Lung microvascular endothelial cell (primary cell): ENCODE measurements around the gene NELFA. TPM values are rescaled to one million over a fixed set of nuclear protein-coding genes. Genes with fewer than 3 reads are reported as not detected.
A peak's percentile ranks its signal among the peaks of the same experiment; 100 is the strongest.

Experiments used
- DNase-seq, 2 donors: peaks; one replicate each; pipeline versions ENCODE4 v3.0.0 to v3.0.0-alpha.2; 2010; ENCODE audit warnings: low read depth in 2 of 2
- total RNA-seq: library from RNA; depleted of rRNA; stranded (reverse); fragments of >200 nt; gene quantifications from 2 replicates; pipeline ENCODE4 v1.2.1, GENCODE V29; 2014

The NELFA gene
- total RNA-seq, 1 donor from 2014 or later: 10.3 TPM

DNA sequence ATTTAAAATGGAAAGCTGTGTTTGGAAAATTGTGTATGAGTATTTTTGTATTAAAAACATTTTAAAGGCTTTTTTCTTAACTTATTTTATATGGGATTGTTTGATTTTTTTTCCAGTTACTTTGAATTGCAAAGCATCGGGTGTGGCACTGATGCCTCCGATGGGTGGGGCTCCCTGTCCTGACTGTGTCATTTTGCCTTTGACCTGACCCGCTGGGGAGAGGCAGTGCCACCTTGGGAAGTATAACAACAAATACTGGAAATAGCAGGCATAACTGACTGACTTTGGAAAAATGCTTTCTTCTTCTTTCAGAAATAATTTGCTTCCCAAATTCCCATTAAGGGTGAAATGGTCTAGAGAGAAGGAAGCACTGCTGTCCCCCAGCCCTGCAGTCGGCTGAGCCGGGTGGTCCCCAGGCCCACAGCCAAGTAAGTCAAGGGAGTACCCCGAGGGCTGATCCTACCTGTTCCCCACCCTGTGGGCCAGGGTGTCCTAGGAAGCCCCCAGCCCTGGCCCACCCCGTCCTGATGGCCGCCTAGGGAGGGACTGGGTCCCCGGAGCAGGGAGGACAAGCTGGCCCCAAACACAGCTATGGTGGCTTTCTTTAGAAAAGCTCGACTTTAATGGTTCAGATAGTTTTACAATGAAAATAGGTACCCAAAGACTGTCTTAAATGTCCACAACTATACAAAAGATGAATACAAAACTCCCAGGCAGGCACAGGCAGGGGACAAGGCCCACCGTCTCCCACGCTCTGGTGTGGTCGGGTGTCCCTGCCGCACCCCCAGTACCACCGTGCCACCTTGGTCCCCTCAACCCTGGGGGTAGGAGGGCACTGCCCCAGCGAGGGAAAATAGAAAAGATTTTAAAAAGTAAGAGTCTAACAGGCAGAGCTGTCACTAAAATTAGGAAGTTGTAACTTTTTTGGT lies 26.4 kb downstream of the NELFA start:
- peak in 1 of 2 donors; percentile 21 for DNase-seq

DNA sequence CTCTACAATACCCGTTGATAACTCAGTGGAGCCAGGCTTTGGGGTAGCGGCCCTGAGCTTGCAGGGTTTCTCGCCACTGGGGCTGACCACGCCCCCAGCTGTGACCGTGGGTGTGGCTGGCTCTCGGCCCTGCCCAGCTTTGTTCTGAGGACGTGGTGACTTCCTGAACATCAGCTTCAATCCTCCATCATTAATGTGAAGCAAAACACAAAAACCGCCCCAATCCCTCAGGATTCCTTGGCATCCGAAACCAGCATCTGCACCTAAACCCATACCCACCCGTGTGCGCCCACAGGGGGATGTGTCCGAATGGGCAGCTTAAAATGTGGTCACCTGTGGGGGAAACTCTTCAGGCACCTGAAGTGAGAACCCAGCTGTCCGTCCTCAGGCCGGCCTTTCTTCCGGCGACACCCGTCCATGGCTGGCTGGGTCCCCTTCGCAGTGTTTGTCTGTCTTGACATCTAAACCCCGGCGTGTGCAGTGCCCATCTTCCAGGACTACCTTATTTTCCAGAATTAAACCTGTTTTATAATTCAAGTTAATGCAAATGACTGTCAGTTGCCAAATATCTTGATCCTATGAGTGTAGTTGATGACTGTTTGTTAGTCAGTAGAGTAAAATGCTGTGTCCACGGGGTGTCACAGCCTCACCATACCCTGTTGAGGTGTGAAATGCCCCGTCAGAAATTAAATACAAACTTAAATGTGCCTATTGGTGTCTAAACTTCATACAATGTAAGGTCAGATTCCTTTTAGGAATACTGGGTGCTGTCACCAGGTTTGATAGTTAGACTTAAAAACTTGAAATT lies 27.3 kb downstream of the NELFA start:
- peak; percentile 24 to 41 for DNase-seq

DNA sequence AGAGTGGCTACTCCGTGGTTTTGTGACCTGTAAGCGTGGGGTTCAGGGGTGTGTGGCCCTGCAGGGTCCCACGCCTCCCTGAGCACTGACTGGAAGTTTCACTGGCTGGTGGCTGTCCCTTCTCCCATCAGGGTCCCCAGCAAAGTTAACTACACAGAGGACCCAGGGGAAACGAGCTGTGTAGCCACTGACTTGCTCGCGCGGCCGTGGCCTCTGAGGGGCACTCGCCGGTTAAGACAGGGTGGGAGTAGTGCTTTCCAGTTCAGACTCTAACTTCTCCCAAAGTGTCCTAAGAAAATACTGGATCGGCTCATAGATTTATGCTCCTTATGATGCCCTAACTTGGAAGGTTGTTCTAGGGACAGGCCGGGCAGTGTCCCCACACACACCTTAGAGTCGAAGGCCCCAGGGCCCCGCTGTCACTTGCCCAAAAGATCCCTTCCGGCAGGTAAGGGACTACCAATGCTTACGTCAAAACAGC lies 28.2 kb downstream of the NELFA start:
- no peak for DNase-seq

DNA sequence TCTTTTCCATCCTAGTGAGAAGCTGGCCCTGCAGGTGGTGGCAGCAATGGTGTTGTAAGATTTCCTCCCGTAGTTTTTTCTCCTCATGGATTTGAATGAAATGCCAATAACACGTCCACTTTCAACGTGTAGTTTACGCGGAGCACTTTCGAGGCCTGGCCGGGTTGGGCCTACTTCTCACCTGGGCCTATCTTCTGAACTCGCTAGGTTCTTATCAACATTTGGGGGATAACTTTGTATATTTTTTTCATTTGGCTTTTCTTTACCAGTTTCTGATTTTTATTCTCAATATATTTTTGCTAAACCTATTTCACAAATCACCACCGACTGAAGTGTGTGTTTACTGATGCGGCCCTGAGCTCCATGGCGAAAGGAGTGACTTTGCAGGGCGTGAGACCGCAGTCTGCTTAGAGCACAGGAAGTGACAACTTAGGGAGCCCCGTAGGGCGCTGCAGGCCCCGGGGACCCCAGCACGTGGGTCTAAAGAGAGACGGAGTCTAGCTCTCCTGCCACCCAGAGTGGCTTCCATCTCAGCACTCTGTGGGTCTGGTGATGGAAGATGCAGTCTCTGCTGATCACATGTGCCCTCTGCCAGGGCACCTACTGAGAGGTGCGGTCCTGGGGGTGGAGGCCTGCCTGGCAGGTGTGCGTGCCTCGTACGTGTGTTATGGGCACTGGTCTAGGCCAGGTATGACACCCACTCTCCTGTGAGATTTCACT lies 29.1 kb downstream of the NELFA start:
- DNase-seq: no peak

DNA sequence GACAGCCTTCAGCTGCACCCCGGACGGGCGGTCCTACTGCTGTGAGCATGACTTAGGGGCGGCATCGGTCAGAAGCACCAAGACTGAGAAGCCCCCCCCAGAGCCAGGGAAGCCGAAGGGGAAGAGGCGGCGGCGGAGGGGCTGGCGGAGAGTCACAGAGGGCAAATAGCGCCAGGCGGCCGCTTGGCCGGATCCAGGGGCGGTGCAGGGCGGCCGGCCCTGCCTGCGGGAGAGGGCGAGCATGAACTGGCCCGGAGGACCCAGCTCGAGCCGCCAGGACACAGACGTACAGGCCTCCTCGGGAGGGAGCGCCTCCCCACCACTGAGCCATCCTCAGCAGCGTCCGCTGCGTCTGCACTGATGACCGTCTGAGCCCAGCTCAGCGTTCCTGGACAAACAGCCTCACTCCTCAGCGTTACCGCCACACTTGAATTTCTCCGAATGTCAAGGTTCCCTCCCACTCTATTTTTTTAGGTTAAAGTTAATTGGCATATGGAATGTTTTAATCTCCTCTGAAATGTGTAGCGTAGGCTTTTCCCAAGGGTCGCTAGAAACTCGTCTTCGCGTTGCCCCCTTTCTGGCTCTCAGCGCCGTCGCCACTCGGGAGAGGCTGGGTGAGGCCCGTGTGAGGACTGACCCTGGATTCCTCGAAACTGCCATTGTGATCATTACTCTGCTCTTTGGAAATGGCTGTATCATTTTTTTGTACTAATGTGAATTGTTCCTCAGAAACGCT lies 29.9 kb downstream of the NELFA start:
- no peak for DNase-seq

DNA sequence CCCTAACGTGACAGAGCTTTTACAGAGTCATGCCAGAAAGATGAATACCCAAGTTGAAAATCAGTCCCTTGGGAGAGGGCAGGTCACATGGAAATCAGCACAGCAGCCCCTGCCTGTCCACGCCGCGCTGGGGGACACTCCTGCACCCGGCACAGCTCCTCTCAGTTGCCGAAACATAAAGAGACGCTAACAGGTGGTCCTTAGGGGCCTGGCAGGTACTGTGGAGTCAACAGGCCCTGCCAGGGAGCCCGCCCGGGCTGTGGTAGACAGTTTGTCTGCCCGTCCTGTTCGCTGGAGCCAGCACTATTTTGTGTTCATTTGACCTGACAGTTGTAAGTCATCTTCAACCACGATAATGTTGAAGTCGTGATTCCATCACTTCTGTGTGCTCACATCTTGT lies 30.5 kb downstream of the NELFA start:
- DNase-seq: no peak

DNA sequence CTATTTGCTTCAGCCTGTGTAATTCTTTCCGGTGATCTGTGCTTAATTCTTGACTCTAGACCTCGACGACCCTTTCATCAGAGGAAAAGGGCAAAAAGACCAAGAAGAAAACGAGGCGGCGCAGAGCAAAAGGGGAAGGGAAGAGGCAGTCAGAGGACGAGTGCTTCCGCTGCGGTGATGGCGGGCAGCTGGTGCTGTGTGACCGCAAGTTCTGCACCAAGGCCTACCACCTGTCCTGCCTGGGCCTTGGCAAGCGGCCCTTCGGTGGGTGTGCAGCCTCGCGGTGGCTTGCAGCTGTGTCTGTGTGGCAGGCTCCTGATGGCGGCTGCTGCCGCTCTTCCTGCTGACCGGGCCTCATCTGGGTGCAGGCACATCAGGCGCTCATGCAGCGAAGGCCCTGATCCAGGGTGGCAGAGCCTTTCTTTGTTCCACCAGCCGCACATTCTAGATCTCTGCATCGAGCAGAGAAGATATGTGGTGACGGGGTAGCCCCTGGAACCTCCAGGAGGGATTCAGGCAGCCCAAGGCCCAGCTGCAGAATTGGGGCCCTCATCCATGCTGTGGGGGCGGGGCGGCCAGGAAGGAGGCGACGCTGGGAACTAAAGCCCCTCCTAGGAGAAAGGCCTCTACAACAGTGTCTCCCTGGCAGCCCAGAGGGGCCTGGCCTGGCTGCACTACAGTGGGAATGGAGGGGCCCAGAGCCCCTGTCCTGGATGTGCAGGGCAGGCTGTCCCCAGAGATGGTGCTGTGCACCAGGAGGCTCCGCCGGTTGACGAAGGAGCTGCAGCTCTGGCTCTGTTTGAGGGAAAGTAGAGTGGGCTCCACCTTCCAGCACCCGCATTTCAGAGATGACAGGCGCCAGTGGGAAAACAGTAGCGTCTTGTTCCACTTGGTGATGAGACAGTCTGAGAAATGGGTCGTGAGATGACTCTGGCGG lies 32.1 kb downstream of the NELFA start:
- no peak for DNase-seq

DNA sequence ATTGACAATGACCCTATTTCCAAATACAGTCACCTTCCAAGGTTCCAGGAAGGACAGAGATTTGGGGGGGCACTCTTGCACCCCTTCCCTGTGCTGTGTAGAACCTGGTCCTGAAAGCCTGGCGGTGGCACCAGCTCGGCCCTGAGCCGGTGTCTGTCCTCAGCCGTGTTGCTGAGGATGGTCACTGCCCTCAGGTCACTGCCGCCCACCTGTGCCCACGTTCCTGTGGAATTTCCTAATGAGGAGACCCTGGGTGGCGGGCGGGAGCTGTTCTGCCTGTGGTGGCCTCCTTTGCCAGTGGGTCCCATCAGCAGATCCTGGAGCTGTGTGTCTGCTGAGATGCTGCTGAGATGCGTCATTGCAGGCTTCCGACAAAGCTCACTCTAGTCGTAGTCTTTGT lies 32.9 kb downstream of the NELFA start:
- DNase-seq: no peak

DNA sequence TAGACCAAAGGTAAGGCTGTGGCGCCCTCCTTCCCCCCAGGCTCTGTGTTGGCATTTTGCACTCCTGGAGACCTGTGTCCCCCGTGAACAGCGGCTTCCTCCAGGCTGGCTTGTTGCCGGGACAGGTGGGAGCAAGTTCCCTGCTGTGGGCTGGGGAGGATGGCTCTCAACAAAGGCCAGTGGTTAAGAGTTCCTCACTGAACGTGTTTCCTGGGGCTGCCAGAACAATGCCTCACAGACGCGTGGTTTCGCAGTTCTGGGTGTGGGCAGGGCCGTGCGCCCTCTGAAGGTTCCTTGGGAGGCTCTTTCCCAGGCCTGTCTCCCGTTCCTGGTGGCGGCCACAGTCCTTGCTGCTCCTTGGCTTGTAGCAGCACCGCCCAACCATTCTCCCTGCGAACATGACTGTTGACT lies 33.4 kb downstream of the NELFA start:
- no peak for DNase-seq

DNA sequence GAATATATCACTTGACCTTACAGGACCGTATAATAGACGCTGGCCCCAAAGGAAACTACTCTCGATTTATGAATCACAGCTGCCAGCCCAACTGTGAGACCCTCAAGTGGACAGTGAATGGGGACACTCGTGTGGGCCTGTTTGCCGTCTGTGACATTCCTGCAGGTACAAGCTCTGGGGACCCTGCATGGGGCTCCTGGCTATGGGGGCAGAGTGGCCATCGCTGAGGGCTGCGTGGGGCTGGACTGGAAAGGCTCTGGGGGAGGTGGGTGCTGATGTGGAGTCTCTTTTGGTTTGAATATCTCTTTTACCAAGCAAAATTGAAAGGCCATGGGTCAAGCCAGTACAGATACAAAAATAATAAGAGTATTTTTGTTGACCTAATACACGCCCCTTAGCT lies 33.9 kb downstream of the NELFA start:
- DNase-seq: no peak

DNA sequence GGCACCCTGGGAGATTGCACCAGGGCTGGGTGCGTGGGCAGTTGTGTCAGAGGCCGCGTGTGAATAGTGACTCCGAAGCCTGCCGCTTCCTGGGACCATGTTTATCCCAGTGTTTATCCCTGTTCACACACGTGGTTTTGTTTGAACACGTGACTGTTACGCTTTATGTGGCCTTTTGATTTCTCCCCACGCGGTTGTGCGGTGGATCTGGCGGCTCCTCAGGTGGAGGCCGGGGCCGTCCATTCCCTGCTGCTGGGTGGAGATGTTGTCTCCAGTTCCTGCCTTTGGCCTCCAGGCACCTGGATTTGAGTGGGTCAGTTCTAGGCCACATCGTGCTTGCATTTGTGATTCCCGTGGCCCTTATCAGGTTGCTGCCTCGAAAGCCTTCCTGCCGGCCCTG lies 35.1 kb downstream of the NELFA start:
- DNase-seq: no peak

DNA sequence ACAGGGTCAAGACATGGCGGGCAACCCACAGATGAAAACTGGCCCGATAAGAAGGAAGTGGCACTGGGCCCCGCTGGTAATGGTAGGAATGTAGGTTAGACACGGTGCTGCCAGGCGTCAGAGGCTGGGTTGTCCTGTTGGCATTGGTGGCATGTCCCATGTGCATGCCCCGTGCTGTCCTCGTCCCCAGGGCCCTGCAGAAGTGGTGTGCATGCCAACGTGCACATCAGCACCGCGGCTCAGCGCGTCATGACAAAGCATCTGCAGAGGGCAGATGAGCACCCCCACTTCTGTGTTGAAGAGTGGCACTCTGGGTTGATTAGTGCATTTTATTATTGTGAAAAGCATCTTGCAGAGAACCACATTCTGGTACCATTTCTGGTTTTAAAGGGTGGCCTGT lies 35.6 kb downstream of the NELFA start:
- DNase-seq: no peak

DNA sequence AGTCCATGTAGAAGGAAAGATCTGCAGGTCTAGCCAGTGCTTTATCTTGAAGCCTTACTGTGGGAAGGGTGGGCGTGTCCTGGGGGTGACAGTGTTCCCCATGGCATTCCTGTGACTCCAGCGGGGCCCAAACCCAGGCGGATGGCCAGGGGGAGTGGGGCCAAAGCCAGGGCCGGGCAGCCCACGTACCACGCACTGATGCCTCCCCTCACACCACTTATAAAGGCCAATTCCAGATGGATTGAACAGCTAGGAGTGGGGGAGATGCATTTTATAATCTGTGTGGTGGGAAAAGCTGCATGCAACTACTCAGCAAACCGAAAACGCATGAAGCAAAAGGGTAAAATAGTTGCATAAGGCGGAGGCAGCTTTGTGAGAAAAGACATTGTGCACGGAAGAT lies 36.4 kb downstream of the NELFA start:
- DNase-seq: no peak

DNA sequence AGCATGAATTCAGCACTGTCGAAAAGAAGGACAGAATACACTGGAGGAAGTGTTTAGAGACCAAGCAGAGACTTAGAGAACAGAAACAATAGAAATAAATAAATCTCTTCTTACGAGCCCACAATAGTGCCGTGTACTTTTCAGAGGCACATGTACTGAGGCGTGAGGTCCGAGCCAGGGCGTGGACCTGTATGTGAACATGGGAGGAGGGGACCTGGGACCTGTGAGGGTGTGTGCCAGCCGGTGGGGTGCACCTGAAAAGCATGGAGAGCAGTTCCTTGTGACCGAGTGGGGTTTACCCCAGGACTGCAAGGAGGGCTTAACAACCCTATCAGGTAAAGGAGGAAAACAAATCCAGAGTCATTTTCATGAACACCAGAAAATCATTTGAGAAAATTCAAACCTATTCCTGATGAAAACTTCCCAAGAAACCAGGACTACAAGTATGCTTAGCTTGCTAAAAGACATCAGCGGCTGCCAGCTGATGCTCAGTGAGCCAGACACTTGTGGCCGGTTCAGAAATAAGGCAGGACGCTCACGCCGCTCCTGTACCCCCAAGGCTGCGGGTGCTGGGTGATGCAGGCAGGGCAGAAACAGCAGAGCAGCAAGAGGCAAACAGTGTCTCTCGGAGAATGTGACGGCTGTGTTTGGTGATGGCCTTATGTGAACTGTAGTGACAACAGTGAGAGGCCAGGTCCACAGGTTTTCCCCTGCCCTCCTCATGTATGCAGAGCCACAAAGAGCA lies 37.1 kb downstream of the NELFA start:
- no peak for DNase-seq

DNA sequence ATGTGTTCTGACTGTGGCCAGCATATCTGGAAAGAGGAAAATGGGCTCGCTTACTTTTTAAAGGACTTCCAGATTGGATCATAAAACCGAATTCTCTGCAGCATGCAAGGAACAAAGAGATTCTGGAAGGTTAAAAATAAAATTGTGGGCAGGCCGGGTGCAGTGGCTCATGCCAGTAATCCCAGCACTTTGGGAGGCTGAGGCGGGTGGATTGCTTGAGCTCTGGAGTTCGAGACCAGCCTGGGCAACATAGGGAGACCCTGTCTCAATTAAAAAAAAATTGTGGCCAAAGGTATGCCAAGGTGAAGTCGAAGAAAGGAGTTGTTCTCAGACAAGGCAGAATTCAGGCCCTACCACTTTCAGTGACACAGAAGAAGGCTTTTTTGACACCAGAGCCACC lies 37.8 kb downstream of the NELFA start:
- no peak for DNase-seq

DNA sequence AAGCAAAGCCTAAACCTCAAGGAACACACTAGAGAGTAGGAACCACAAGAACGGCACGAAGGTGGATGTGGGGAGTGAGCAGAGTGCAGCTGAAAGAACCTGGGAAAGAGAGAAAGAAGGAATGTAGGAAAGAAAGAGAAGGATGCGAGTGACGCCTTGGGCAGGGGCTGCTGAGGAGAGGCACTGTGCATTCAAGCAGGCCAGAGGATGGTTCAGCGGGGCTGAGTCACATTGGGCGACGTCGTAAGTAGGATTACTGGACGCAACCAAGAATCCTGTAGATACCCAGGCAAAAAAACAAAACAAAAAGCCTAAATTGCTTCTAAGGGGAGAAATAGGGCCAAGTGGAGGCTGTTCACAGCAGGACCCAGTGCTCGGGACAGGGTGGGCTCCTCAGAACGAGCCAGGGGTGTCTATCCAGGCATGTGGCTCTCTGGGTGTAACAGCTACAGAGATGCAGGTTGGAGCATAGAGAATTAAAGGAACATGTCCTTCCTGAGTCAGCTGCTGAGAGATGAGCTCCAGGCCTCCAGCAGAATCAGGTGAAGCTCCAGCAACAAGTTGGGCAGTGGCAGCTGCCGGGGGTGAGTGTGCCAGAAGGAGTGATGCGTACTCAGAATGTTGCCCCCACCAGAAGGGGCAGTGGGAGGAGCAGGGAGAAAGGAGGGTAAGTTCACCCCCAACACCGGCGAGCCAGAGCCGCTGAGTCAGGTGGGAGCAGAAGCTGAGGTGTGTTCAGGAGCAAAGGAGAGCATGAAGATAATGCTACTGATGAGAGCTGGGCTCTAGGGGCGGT lies 38.6 kb downstream of the NELFA start:
- no peak for DNase-seq

DNA sequence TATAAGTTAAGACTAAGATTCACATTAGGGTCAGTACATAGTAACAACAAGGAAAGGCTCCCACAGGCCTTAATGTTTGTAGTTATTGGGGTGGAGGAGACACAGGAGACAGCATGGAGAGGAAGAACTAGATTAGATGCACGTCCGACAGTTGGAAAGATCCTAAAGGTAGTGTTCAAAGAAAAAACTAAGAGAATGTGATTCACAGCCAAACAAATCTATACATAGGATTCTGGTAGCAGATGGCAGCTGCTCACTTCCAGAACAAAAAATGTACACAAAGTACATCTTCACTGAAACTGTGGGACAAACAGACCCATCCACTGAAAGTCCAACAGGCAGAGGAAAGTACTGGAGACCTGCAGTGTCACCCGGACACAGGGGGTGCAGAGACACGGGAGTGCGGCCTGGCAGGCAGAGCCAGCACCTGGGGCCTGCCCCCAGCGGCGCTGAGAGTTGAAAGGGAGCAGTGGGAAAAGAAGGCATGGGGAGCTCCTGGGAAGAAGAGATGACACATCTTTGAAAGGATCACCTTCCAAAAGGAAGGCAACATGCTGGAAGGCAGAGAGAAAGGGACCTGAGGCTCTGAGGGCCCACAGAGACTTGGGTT lies 40.0 kb downstream of the NELFA start:
- DNase-seq: no peak
